Liver (tissue), 3 donors: ENCODE measurements around the gene CSTPP1.

Source experiments
- ATF3 ChIP-seq: IDR thresholded peaks from 2 replicates; pipeline ENCODE4 v1.6.1; 2016; ENCODE audit warnings: antibody characterized with exemption
- CTCF ChIP-seq: fragments of 150-350 bp; IDR thresholded peaks from 2 replicates; pipeline ENCODE4 v1.5.1; 2017; ENCODE audit warnings: improper control_type of control experiment, low read depth, low read length; ENCODE audit not compliant: missing input control
- FOXA1 ChIP-seq: IDR thresholded peaks from 2 replicates; pipeline ENCODE4 v1.6.1; 2016; ENCODE audit warnings: antibody characterized with exemption
- JUND ChIP-seq, 2 donors: IDR thresholded peaks; 2 replicates each; pipeline ENCODE4 v1.6.1; 2016; ENCODE audit warnings: antibody characterized with exemption in 2 of 2
- RAD21 ChIP-seq, 2 donors: IDR thresholded peaks; 2 replicates each; pipeline ENCODE4 v1.6.1; 2016; ENCODE audit warnings: antibody characterized with exemption in 2 of 2, mild to moderate bottlenecking in 2 of 2
- TAF1 ChIP-seq: conservative IDR thresholded peaks from 2 replicates; pipeline ENCODE4 v1.6.1; 2016; ENCODE audit warnings: antibody characterized with exemption, mild to moderate bottlenecking
- TF ChIP-seq, protein P1 (sequence below): IDR thresholded peaks from 2 replicates; pipeline ENCODE4 v1.6.1; 2016; ENCODE audit warnings: antibody characterized with exemption
- donor health status: healthy.
- donor health status: healthy.

GRCh38 chr11:46930089-46930488, 6.5 kb upstream of the CSTPP1 start:
- TF ChIP-seq, protein P1, sequence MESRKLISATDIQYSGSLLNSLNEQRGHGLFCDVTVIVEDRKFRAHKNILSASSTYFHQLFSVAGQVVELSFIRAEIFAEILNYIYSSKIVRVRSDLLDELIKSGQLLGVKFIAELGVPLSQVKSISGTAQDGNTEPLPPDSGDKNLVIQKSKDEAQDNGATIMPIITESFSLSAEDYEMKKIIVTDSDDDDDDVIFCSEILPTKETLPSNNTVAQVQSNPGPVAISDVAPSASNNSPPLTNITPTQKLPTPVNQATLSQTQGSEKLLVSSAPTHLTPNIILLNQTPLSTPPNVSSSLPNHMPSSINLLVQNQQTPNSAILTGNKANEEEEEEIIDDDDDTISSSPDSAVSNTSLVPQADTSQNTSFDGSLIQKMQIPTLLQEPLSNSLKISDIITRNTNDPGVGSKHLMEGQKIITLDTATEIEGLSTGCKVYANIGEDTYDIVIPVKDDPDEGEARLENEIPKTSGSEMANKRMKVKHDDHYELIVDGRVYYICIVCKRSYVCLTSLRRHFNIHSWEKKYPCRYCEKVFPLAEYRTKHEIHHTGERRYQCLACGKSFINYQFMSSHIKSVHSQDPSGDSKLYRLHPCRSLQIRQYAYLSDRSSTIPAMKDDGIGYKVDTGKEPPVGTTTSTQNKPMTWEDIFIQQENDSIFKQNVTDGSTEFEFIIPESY: no peak
- TF ChIP-seq CTCF (no peak), JUND (IDR thresholded peaks at IDR 0.05) (no peak), ATF3 (no peak), FOXA1 (no peak), RAD21 (IDR thresholded peaks at IDR 0.05) (no peak), TAF1 (no peak)
